CD4-positive, alpha-beta T cell treated with Interferon alpha-2 for 1 hour (primary cell): Measurements from ENCODE around the gene RAB7A.
"Not testable (repeated sequence)": the region's sequence is repeated elsewhere in the genome, so short reads cannot be mapped to it uniquely, and the experiment has no call there.

Experiments used
- DNase-seq, 2 donors: peaks; one replicate each; pipeline ENCODE4 v3.0.0-alpha.2; 2020 to 2022

Gene RAB7A

DNA sequence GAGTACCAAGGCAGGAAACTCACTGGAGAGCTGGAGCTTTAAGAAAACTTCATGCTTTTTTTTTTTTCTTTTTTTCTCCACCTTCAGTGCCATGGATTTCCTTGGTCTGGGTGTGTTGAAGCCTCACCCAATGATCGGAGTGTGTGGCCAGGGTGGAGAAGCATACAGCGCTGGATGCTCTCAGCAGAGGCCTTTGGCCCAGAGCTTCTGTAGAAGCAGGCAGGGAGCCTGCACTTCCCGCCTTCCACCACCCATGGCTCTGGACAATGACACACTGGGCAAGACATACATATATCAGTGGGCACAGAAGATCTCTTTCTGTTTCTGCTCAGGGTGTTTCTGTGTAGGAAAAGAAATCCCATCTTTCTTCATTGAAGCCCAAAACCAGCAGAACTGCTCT lies 97.6 kb downstream of the RAB7A start:
- no peak for DNase-seq

DNA sequence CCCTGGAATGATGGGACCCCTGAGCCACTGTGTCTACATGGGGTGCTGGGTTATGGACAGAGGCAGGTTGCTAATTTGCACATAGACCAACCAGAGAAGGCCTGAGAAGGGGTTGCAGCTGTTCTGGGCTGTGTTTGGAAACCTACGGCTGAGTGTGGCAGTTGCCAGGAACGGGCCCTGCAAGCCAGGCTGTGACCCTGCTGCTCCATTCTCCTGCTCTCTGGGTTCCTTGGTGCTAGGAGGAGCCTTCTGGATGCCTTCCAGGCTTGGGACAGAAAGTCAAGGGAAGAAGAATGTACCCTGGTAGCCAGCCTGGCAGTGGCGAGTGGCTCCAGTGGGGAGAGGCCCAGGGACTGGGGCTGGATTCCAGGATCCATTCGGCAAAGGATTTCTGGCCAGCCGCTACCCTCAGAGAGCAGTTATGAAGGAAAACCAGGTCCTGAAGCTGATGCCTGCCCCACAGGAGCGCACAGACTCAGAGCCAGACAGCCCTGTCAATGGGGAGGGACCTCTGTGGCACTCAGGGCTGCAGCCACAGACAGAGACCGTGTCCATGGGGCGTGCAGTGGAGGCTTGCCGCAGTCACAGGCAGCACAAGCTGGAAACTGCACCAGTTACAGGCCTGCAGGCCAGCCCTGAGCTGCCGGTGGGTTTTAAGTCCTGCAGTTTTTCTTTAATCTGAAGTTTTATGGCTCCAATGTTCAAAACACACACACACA lies 98.3 kb downstream of the RAB7A start:
- DNase-seq = no peak

DNA sequence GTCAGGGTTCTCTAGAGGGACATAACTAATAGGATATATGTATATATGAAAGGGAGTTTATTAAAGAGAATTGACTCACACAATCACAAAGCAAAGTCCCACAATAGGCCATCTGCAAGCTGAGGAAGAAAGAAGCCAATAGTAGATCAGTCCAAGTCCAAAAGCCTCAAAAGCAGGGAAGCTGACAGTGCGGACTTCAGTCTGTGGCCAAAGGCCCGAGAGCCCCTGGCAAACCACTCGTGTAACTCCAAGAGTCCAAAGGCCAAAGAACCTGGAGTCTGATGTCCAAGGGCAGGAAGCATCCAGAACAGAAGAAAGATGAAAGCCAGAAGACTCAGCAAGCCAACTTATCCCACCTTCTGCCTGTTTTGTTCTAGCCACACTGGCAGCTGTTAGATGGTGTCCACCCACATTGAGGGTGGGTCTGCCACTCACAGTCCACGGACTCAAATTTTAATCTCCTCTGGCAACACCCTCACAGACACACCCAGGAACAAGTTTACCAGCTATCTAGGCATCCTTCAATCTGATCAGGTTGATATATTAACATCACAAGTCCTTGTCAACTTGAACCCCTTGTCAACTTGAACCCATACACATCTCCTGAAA lies 99.2 kb downstream of the RAB7A start:
- DNase-seq = no peak

DNA sequence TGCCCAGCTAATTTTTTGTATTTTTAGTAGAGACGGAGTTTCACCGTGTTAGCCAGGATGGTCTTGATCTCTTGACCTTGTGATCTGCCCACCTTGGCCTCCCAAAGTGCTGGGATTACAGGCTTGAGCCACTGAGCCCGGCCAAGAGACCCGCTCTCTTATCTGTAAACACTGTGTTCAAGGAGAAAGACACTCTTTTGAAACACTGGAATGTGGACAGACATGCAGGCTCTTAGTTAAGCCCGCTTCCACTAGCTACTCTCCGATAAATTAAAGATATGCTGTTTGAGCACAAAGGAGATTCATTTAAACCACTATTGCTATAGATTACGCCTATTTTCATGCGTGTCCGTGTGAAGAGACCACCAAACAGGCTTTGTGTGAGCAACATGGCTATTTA lies 103.1 kb downstream of the RAB7A start:
- not testable (repeated sequence) for DNase-seq

DNA sequence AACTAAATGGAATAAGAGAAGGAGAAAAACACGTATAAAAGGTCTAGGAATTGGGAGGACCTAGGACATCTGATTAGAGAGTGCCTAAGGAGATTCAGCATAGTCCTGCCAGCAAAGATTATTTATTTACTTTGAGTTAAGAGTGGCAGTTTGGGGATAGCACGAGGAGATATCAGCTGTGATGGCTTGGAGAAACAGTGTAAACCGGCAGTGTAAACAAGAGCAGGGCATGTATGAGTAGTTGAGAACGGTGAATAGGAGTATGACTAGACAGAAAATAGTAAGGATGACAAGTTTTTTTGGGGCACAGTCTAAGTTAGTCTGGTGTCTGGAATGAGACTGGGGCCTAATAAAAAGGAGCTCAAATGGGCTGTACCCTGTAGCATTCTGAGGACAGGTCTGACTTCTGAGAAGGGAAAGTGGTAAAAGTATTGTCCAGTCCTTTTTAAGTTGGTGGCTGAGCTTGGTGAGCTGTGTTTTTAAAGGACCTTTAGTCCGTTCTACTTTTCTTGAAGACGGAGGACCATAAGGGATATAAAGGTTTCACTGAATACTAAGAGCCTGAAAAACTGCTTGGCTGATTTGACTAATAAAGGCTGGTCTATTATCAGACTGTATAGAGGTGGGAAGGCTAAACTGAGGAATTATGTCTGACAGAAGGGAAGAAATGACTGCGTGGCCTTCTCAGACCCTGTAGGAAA lies 104.1 kb downstream of the RAB7A start:
- not testable (repeated sequence) for DNase-seq

DNA sequence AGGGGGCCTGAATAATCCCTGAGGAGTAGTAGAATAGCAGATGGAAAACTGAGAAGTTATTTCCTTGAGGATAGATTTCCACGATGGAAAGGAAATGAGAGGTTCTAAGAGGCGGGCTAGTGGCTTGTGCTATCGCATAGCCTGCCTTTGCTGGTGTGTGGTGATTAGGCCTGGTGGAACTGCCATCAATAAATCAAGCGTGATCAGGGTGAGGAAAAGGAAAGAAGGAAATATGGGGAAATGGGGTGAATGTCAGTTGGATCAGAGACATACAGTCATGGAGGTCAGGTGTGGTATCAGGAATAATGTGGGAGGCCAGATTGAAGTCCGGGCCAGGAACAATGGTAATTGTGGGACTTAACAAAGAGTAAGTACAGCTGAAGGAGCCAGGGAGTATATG lies 104.8 kb downstream of the RAB7A start:
- not testable (repeated sequence) for DNase-seq

DNA sequence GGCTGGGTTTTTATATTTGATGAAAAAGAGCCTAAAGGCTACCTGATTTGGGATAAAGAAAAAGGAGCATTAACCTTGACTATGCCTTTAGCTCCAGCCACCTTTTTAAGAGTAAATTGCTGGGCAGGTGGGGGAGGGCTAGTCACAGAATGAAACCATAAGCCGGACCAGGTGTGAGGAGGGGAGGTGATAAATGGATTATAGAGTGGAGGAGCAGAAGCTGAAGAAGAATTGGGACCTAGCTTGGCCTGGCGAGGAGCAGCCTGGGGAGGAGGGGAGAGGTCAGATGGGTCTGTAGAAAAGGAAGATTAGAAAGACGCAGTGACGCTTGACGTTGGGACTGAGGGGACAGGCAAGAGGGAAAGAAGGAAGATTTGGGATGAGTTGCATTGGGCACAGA lies 107.0 kb downstream of the RAB7A start:
- DNase-seq = not testable (repeated sequence)

DNA sequence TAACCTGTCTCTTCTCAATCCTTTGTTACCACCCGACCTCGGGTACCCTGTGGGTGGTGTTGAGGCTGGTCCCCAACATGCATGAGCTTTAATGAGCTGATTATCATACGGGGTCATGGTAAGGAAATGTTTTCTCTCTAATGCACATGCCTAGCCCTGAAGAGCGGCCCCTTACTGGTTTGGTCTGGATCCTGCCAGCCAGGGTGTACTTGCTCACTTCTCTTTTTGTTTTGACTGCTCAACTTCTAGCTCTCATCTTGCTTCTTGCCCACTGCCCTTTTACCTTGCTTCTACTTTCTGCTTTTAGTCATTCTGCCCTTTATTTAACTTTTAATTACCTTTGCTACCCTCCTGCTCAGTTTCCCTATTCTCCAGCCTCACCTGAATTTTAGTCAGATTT lies 109.1 kb downstream of the RAB7A start:
- DNase-seq = no peak

DNA sequence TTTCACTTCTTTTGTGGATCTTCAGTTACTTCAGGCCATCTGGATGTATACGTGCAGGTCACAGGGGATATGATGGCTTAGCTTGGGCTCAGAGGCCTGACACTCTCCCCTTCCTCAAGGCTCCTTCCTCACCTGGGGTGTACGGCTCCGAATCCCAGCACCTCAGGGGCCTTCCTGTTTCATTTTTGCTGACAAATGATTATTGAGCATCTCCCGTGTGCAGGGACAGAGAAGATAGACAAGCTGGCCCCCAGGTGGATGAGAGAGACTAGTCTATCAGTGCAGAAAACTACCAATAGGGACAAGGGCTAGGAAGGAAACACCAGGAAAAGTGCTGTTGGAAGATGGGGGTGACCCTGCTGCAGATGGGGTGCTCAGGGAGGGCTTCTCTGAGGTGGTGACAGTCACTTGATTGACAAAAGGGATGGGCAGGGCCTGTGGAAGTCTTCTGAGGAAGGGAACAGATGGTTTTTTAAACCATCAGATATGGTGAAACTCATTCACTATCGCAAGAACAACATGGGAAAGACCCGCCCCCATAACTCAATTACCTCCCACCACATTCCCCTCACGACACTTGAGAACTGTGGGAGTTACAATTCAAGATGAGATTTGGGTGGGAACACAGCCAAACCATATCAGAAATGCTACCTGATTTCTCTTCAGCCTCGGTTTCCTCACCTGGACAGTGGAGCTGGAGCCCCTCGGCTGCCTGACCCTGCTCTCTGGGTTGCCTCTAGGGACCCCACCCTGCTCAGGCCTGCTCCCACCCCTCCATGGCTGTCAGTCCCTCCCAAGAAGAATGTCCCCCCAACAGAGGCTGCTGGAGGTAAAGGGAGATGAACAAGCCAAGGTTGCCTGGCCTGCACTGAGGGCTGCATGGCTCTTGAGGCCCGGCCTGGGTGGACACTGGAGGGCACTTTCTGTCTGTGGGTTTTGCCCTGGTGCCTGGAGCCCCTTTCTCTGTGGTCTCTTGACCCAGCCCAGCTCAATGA lies 116.2 kb downstream of the RAB7A start:
- DNase-seq = no peak

DNA sequence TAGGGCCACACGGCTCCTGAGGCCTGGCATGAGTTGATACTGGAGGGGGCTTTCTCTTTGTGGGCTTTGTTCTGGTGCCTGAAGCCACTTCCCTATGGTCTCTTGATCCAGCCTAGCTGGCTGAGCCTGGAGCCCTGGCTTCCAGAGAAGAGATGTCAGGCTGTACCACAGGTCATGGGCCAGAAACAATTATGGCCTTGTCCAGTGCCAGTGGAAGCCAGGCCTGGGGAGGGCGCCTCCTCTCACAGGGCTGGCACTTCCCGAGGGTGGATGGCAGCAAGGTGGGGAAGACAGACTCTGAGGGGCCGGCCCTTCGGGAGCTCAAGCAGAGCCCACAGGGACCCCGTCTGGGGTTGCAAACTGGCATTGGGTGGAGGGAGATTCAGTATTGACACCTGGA lies 118.5 kb downstream of the RAB7A start:
- DNase-seq = no peak

DNA sequence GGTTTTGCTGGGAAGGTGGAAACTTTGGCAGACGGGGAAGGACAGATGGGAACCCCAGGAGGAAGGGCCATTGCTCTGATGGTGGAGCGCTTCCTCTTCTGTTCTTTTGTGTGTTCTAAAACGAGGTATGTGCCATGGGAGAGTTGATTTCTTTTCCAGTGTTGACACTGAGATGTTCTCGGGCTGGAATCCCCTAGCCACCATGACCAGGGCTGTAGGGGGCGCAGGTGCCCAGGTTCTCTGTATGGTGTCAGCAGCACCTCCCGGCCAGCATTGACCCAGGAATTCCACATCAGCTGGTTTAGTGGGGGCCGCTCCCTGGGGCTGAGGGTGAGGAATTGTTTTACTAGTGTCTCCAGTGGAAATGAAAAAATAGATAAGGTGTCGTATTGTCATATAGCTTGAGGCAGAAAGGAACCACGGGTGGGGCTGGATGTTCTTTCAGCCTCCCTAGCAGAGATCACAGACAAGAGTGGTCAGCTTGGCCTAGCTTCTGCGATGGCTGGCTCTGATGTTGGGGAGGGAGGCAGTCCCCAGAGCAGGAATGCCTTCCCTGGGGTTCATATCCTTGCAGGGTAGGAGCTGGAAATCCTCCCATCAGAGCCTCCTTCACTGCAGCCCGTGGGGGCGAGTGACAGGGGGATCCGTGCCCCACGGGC lies 119.3 kb downstream of the RAB7A start:
- DNase-seq = no peak

DNA sequence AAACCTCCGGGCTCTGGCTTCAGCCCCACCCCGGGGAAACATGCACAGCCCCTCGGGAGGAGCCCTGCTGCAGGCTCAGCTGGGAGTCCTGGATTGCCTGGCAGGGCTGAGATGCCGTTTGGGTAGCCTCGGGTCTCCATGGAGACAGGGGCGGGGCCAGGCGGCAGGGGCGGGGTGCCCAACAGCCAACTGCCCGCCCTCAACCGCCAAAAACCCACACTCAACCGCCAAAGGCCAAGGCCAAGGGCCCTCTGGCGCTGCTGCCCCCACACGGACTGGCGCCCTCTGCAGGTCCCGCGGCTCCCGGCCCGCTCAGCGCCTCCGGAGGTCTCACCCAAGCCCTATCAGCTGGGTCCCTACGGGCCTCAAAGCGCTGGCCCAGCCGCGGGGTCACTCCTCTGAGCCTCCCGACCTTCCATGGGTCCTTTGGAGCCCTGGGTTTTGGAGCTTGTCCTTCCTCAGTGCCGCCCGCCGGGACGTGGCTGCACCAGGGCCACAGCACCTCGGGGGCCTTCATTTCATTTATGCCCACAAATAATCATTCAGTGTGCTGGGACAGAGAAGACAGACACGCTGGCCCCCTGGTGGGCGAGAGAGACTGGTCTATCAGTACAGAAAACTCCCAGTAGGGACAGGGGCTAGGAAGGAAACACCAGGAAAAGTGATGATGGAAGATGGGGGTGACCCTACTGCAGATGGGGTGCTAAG lies 119.9 kb downstream of the RAB7A start:
- DNase-seq = peak; percentile 81 to 88

DNA sequence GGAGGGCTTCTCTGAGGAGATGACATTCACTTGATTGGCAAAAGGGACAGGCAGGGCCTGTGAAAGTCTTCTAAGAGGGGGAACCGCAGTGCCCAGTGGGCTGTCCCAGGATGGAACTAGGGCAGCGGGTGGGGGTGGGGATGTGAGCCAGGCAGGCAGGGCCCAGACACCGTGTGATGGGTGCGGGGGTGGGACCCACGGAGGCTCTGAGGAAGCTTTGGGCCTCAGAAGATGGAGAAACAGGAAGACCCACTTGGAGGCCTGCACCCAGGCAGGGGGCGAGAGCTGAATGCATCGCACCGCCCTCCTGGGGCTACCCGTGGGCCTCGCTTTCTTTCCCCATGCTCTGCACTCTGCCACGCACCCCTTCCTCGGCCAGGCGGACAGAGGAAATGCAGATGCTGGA lies 120.5 kb downstream of the RAB7A start:
- no peak for DNase-seq

DNA sequence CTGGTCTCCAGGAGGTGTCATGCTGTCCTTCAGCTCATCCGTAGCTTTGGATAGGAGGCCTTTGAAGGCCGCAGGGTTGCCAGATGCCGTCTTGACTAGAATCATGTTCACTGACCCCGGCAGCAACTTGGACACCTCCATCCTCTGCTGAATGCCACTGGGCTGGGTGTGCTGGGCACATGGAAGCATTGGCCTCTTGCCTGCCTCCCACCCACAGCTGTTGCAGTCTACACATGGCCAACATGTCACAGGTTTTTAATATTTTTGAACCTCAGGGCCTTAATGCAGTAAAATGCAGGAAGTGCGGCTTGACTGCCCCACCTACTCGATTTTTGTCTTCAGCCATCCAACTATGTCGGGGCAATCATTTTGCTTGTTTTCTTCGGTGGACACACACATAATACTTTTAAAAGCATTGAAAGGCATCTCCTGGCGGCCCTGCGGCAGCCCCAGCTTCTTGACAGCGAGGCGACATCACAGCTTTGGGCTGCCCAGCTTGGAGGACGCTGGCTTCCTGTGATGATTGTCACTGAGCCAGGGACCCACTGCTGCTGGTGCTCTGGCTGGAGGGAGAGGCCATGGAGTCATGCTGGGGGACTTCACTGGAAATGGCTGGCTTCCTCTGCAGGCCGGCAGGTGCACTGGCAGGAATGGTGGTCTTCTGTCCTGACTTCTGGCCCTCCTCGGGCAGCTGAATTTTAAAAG lies 121.8 kb downstream of the RAB7A start:
- DNase-seq = no peak

DNA sequence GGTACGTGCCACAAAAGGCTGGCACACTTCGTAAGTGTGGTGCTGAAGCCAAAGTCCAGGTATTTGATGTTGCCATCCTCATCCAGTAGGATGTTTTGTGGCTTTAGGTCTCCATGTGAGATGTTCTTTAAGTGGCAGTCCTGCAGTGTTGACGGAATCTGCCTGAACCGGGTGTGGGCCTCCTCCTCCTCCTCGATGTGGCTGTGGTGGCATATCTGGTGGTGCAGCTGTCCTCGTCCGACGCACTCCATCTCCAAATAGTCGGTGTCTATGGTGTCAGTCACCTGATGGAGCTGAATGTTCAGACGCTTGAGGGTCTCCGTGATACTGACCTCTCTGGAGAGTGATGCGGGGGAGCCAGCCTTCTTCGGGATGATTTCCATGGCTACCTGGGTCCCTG lies 123.0 kb downstream of the RAB7A start:
- DNase-seq = no peak

DNA sequence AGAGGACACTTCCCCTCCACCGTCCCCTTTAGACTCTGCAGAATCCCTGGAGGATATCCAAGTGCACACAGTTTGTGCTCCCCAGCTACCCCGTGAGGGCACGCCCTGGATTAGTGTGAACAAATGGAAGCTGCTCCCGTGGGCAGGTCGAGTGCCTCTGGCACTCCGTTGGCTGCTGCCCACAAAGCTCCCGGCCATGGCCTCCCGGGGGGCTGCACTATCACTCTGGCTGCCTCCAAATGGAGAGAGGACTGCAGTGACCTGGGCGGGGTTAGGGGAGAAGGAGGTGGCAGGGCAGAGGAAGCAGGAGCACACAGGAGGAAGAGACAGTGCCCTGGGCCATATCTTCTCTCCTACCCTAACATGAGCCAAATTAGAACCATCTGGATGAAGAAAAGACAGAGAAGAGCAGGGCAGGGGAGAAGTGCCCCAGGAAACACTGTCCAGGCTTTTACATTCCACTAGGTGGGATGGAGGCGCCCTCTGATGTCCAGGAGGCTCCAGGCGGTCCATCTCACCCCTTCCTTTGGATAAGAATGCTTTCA lies 124.0 kb downstream of the RAB7A start:
- no peak for DNase-seq

DNA sequence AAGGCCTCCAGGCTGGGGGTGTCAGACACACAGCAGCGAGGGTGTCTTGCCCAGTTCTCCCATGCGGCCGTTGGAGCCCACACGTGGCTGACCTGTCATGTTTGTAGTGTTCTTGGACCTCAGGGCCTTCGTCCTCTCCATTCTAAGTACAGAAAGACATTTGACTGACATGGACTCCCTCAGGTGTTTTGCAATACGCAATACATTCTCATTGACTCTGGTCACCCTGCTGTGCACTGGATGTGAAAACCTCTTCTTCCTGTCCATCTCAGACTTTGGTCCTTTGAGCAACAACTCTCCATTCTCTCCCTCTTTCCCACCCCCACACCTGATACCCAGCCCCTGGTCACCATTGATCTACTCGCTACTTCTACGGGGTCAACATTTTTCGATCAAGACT lies 124.6 kb downstream of the RAB7A start:
- DNase-seq = no peak

DNA sequence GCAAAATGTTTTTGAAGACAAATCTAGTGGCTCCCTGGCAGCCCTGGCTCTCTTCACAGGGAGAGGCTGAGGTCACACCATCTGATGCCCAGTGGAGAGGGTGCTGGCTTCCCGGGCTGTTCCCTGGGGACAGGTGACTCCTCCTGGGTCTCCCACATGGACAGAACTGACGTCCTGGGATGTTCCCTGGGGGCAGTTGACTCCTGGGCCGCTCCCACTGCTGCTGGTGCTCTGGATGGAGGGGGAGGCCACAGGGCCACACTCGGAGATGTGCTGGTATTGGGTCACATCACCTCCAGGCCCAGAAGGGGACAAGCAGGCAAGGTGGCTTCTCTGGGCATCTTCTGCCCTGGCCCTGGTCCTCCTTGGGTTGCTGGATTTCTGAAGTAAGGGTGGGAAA lies 125.6 kb downstream of the RAB7A start:
- no peak for DNase-seq

DNA sequence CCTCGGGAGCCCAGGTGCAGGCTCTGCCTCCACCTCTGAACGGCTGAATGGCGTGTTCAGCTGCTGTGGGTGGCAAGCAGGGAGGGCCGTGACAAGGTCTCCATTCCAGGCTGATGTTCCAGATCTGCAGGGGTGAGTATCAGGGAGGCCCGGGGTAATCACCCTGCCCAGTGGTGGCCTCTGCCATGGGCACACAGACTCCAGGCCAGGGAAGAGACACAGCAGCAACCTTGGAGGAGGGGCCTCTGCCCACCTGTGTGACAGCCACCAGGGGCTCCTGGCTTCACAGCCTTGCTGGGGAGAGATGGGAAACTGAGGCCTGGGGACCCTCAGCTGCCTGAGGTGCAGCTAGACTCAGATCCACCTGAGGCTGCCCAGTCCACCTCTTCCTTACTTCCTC lies 127.8 kb downstream of the RAB7A start:
- DNase-seq = no peak

DNA sequence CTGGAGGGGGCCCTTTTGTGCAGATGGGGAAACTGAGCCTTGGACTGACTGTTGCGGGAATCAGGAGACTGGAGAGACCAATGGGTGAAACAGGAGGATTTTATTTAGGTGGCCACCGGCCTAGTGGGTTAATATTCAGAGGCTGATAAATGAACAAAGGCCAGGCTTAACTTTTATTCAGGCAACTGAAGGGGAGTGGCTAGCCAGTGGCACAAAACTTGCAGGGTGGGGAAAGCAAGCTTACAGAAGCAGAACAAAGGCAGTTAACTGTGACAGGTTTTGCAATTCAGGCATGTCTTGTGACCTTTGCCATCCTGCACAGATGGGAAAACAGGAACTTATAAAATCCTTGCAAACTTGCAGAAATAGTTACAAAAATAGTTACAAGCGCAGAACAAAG lies 128.5 kb downstream of the RAB7A start:
- peak in 1 of 2 donors; percentile 40 for DNase-seq

DNA sequence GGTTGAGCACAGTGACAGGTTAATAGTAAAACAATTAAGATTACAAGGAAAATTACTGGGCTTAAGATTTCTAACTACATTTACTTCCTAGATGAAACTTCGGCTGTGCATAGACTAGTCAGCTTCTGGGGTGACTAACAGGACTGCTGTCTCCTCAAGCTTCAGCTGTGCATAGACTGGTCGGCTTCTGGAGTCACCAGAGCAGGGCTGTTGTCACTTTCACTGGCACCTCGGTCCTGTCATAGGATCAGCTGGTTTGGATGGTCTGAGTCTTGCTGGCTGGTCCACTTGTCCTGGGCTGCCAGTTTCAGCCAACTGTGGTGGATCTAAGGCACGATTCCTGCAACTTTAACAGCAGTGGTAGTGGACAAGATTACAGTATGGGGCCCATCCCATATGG lies 129.6 kb downstream of the RAB7A start:
- DNase-seq = no peak
